ENCODE data around the gene MYADM. TPM values are rescaled to one million over a fixed set of nuclear protein-coding genes. Genes with fewer than 3 reads are reported as not detected.

The MYADM gene
- total RNA-seq, 3 donors from 2014 or later (not counting 1 experiment from before 2014, with no cell fraction given), result 219 to 658 (median 296) TPM

GRCh38 chr19:53883741-53884140 lies 16.1 kb downstream of the MYADM start:
- H3K27ac Mint-ChIP-seq, result no peak overlapping the region
- H3K27me3 Mint-ChIP-seq (ENCODE audit: low read depth in 2 of 2), result peaks cover 15 to 20% of the 10 kb centered on the region in 2 donors
- no peak overlapping the region for H3K4me3 Mint-ChIP-seq
- no peak for TF ChIP-seq CTCF (IDR thresholded peaks at IDR 0.05)
- Histone ChIP-seq H3K4me1 (ENCODE audit: control insufficient read depth, insufficient read depth, low read length) (peaks cover 29% of the 10 kb centered on the region), H3K27ac (ENCODE audit: low read length) (no peak overlapping the region), H3K27me3 (ENCODE audit: control insufficient read depth, insufficient read depth, low read length) (peaks cover 44% of the 10 kb centered on the region), H3K9me3 (ENCODE audit: control insufficient read depth, insufficient read depth, low read length) (no peaks in the 10 kb centered on the region), H3K4me3 (ENCODE audit: low read length) (no peak overlapping the region), H3K36me3 (ENCODE audit: control insufficient read depth, insufficient read depth, low read length) (no peaks in the 10 kb centered on the region)
- no peak for DNase-seq
- 29% methylated on average over 11 of the region's 11 CpGs for WGBS (ENCODE audit: insufficient coverage)
- intact Hi-C loops (cut with micrococcal nuclease), result no loop called here
- H3K4me1 Mint-ChIP-seq, result peaks cover 0 to 6% of the 10 kb centered on the region in 2 donors
- no peak for ATAC-seq
- H3K9me3 Mint-ChIP-seq, result no peaks in the 10 kb centered on the region
- no peaks in the 10 kb centered on the region for H3K36me3 Mint-ChIP-seq

- no peak overlapping the region for H3K27ac ChIP-seq (ENCODE audit: low read length)
- peaks cover 40% of the 10 kb centered on the region for H3K27me3 ChIP-seq (ENCODE audit: control insufficient read depth, insufficient read depth, low read length)
- no peaks in the 10 kb centered on the region for H3K36me3 ChIP-seq (ENCODE audit: control insufficient read depth, insufficient read depth, low read length)
- ATAC-seq, result no peak
- no peak for TF ChIP-seq CTCF (IDR thresholded peaks at IDR 0.05)
- no peak for DNase-seq
- H3K36me3 Mint-ChIP-seq, result no peaks in the 10 kb centered on the region
- 43% methylated on average over 12 of the region's 12 CpGs for WGBS (ENCODE audit: insufficient coverage)
- H3K4me1 Mint-ChIP-seq, result peaks cover 0 to 6% of the 10 kb centered on the region in 2 donors
- peaks cover 15 to 20% of the 10 kb centered on the region in 2 donors for H3K27me3 Mint-ChIP-seq (ENCODE audit: low read depth in 2 of 2)
- H3K4me3 ChIP-seq (ENCODE audit: low read length), result no peak overlapping the region
- H3K9me3 Mint-ChIP-seq, result no peaks in the 10 kb centered on the region
- intact Hi-C loops (cut with micrococcal nuclease), result no loop called here
- H3K4me1 ChIP-seq (ENCODE audit: control insufficient read depth, insufficient read depth, low read length), result peaks cover 23% of the 10 kb centered on the region
- H3K27ac Mint-ChIP-seq, result no peak overlapping the region
- H3K4me3 Mint-ChIP-seq, result no peak overlapping the region
- H3K9me3 ChIP-seq (ENCODE audit: control insufficient read depth, insufficient read depth, low read length), result no peaks in the 10 kb centered on the region
Measured at GRCh38 chr19:53884256-53884655, 16.6 kb downstream of the MYADM start.

- Histone ChIP-seq H3K27me3 (ENCODE audit: control insufficient read depth, insufficient read depth, low read length) (peaks cover 34% of the 10 kb centered on the region), H3K4me1 (ENCODE audit: control insufficient read depth, insufficient read depth, low read length) (peaks cover 22% of the 10 kb centered on the region), H3K27ac (ENCODE audit: low read length) (no peak overlapping the region), H3K9me3 (ENCODE audit: control insufficient read depth, insufficient read depth, low read length) (no peaks in the 10 kb centered on the region), H3K36me3 (ENCODE audit: control insufficient read depth, insufficient read depth, low read length) (no peaks in the 10 kb centered on the region), H3K4me3 (ENCODE audit: low read length) (no peak overlapping the region)
- WGBS (ENCODE audit: insufficient coverage), result 96% methylated on average over 9 of the region's 10 CpGs
- no peak for DNase-seq
- Mint-ChIP-seq H3K27ac (no peak overlapping the region), H3K9me3 (no peaks in the 10 kb centered on the region), H3K36me3 (no peaks in the 10 kb centered on the region), H3K27me3 (ENCODE audit: low read depth in 2 of 2) (peaks cover 15 to 20% of the 10 kb centered on the region in 2 donors), H3K4me3 (no peak overlapping the region), H3K4me1 (peaks cover 0 to 9% of the 10 kb centered on the region in 2 donors)
- intact Hi-C loops (cut with micrococcal nuclease), result no loop called here
- ATAC-seq, result no peak
- TF ChIP-seq CTCF (IDR thresholded peaks at IDR 0.05), result no peak
Measured at GRCh38 chr19:53885036-53885435, 17.4 kb downstream of the MYADM start.

- no peak overlapping the region for H3K27ac Mint-ChIP-seq
Measured at GRCh38 chr19:53892301-53892980, 24.8 kb downstream of the MYADM start.

More at GRCh38 chr19:53892301-53892980, 24.8 kb downstream of the MYADM start:
- H3K27me3 Mint-ChIP-seq (ENCODE audit: low read depth in 2 of 2), result peaks cover 23 to 33% of the 10 kb centered on the region in 2 donors
- peaks cover 3% of the 10 kb centered on the region for H3K27me3 ChIP-seq (ENCODE audit: control insufficient read depth, insufficient read depth, low read length)
- intact Hi-C loops (cut with micrococcal nuclease), result loop anchor here (5.0 kb wide), 1 partner anchor 40 kb away; no protein-coding TSS in a partner anchor
- TF ChIP-seq CTCF (IDR thresholded peaks at IDR 0.05), result no peak
- H3K9me3 Mint-ChIP-seq, result no peaks in the 10 kb centered on the region
- 83% methylated on average over 23 of the region's 23 CpGs for WGBS (ENCODE audit: insufficient coverage)
- H3K4me1 ChIP-seq (ENCODE audit: control insufficient read depth, insufficient read depth, low read length), result peaks cover 6% of the 10 kb centered on the region
- no peaks in the 10 kb centered on the region for H3K36me3 ChIP-seq (ENCODE audit: control insufficient read depth, insufficient read depth, low read length)
- no peak overlapping the region for H3K27ac ChIP-seq (ENCODE audit: low read length)
- no peak overlapping the region for H3K4me3 Mint-ChIP-seq
- no peak overlapping the region for H3K4me3 ChIP-seq (ENCODE audit: low read length)
- H3K36me3 Mint-ChIP-seq, result no peaks in the 10 kb centered on the region
- H3K9me3 ChIP-seq (ENCODE audit: control insufficient read depth, insufficient read depth, low read length), result no peaks in the 10 kb centered on the region
- peaks cover 0 to 5% of the 10 kb centered on the region in 2 donors for H3K4me1 Mint-ChIP-seq
- DNase-seq, result no peak
- ATAC-seq, result no peak

Data from natural killer cell (primary cell).